ENCODE measurements around the gene EPB41L4A.
"Not testable (repeated sequence)": the region's sequence is repeated elsewhere in the genome, so short reads cannot be mapped to it uniquely, and the experiment has no call there.

EPB41L4A gene

DNA sequence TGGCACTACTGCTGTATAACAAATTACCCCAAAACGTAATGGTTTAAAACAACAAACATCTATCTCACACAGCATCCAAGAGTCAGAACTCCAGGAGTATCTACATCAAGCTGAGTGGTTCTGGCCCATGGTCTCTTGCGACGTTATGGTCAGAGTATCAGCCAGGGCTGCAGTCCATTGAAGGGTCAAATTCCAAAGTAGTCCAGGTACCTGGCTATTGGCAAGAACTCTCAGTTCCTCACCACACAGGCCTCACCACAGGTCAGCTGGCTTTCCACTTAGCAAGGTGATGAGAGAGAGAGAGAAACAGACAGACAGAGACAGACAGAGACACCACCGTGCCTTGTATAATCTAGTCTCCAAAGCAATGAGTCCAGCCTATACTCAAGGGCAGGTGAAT, 22.6 kb downstream of the EPB41L4A start:
- DNase-seq (ENCODE audit: low read depth), result no peak
- H3K4me3 ChIP-seq (ENCODE audit: control insufficient read depth, low read depth, low read length), result no peak overlapping the region
- TF ChIP-seq, protein P1, sequence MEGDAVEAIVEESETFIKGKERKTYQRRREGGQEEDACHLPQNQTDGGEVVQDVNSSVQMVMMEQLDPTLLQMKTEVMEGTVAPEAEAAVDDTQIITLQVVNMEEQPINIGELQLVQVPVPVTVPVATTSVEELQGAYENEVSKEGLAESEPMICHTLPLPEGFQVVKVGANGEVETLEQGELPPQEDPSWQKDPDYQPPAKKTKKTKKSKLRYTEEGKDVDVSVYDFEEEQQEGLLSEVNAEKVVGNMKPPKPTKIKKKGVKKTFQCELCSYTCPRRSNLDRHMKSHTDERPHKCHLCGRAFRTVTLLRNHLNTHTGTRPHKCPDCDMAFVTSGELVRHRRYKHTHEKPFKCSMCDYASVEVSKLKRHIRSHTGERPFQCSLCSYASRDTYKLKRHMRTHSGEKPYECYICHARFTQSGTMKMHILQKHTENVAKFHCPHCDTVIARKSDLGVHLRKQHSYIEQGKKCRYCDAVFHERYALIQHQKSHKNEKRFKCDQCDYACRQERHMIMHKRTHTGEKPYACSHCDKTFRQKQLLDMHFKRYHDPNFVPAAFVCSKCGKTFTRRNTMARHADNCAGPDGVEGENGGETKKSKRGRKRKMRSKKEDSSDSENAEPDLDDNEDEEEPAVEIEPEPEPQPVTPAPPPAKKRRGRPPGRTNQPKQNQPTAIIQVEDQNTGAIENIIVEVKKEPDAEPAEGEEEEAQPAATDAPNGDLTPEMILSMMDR (conservative IDR thresholded peaks at IDR 0.05; ENCODE audit: control insufficient read depth, insufficient read depth, low read depth, low read length), result no peak

DNA sequence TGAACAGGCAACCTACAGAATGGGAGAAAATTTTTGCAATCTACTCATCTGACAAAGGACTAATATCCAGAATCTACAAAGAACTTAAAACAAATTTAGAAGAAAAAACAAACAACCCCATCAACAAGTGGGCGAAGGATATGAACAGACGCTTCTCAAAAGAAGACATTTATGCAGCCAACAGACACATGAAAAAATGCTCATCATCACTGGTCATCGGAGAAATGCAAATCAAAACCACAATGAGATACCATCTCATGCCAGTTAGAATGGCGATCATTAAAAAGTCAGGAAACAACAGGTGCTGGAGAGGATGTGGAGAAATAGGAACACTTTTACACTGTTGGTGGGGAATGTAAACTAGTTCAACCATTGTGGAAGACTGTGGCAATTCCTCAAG, 23.8 kb downstream of the EPB41L4A start:
- DNase-seq (ENCODE audit: low read depth); H3K4me3 ChIP-seq (ENCODE audit: control insufficient read depth, low read depth, low read length): not testable (repeated sequence)

DNA sequence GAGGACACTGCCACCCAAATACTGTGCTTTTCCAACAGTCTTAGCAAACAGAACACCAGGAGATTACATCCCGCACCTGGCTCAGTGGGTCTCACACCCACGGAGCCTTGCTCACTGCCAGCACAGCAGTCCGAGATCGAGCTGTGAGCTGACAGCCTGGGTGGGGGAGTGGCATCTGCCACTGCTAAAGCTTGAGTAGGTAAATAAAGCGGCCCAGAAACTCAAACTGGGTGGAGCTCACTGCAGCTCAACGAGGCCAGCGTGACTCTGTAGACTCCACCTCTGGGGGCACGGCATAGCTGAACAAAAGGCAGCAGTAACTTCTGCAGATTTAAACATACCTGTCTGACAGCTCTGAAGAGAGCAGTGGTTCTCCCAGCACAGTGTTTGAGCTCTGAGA, 28.8 kb downstream of the EPB41L4A start:
- TF ChIP-seq, protein P1 (conservative IDR thresholded peaks at IDR 0.05; ENCODE audit: control insufficient read depth, insufficient read depth, low read depth, low read length), result no peak
- no peak for DNase-seq (ENCODE audit: low read depth)
- H3K4me3 ChIP-seq (ENCODE audit: control insufficient read depth, low read depth, low read length), result no peak overlapping the region

DNA sequence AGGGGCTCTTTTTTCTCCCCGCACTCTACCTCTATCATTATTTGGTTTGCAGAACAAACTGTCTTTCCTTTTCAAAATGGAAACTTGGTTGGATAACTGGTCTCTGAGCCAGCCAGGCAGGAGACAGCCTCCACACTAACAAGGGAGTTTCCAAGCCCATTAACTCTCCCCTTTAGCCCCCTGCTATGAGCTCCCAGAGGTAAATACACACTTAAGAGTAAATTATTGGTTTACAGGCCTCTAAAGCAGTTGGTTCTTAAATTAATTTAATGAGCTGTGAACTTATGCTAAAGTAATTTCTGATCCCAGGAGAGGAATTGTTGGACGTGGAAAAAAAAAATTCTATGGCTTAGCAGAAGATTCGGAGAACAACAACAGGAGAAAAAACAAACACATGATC, 30.3 kb downstream of the EPB41L4A start:
- no peak overlapping the region for H3K4me3 ChIP-seq (ENCODE audit: control insufficient read depth, low read depth, low read length)
- TF ChIP-seq, protein P1 (conservative IDR thresholded peaks at IDR 0.05; ENCODE audit: control insufficient read depth, insufficient read depth, low read depth, low read length), result no peak
- no peak for DNase-seq (ENCODE audit: low read depth)

DNA sequence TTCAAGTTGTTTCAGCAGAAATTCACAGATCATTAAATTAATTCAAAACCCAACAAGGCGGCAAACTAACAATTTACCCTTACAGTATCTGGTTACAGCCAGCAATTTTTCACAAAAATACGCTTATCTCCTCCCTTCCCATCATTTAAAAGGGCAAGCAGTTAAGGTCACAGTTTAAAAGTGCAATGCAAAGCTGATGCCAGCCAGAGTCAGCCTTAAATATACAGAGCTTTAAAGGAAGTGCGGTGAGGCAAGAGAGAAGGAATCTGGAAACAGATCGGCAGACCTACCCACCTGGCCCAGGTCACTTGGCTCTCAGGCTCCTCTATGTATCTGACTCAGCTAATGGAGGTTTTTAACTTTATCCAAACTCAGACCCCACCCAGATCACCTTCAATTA, 31.0 kb downstream of the EPB41L4A start:
- DNase-seq (ENCODE audit: low read depth), result no peak
- H3K4me3 ChIP-seq (ENCODE audit: control insufficient read depth, low read depth, low read length), result no peak overlapping the region
- TF ChIP-seq, protein P1 (conservative IDR thresholded peaks at IDR 0.05; ENCODE audit: control insufficient read depth, insufficient read depth, low read depth, low read length), result no peak

DNA sequence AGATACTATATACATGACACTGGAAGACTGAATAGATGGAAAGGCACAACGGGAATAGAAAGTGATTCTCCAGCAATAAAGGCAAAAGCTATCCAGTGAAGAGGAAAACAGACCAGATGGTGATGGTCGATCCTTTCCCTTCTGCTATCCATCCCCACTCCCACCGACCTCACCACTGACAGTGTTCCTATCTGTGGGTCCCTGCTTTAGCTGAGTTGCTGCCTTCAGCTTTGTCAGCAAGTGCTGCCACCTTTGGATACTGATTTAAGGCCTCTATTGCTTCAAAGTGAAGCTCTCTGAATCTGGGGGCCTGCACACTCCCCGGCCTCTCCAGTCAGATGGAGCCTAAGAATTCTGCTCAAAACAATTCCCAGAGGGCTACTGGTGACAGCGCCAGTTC, 32.3 kb downstream of the EPB41L4A start:
- TF ChIP-seq, protein P1 (conservative IDR thresholded peaks at IDR 0.05; ENCODE audit: control insufficient read depth, insufficient read depth, low read depth, low read length), result no peak
- no peak overlapping the region for H3K4me3 ChIP-seq (ENCODE audit: control insufficient read depth, low read depth, low read length)
- DNase-seq (ENCODE audit: low read depth), result no peak

DNA sequence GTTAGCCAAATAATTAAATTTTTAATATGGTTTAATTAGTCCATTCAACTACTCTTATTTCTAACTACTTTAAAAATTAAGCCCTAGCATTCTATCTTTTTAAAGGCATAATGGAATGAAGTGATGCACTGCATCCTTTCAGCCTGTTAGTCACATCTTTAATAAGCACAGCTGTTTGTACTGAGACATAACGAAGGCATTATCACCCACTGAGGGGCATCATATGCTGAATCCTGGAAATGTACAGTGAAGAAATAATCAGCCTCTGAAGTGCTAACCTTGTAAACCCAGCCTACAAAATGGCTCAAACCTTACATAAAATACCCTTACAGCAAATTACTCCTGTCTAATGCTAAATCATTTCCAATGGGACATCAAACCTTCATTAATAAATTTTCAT, 33.1 kb downstream of the EPB41L4A start:
- no peak overlapping the region for H3K4me3 ChIP-seq (ENCODE audit: control insufficient read depth, low read depth, low read length)
- DNase-seq (ENCODE audit: low read depth), result no peak
- TF ChIP-seq, protein P1 (conservative IDR thresholded peaks at IDR 0.05; ENCODE audit: control insufficient read depth, insufficient read depth, low read depth, low read length), result no peak
